ENCODE results near the gene WNT9B. TPM values are rescaled to one million over a fixed set of nuclear protein-coding genes. Genes with fewer than 3 reads are reported as not detected.
A peak's percentile ranks its signal among the peaks of the same experiment; 100 is the strongest.

Gene WNT9B
- polyA plus RNA-seq, 4 donors, result 0.16 to 14.9 (median 9.8) TPM

DNA sequence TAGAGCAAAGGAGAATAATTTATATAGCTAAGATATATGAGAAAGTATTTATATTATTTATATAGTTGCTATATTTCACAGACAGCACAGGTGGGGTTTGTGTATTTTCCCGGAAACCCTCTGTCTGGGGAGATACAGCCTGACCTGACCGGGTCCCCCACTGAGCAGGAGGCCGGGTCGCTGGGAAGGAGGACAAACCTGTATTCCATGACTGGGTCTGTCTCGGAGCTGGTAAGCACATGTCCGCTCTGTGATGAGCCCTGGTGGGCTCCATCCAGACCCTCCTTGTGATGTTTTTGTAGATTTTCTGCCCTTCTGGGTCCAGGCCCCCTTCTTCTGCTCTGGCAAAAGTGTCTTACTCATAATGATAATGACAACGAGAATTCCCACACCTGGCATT, 27.7 kb downstream of the WNT9B start:
- DNase-seq (ENCODE audit: low read depth in 4 of 4, low spot score in 3 of 4), result no peak

DNA sequence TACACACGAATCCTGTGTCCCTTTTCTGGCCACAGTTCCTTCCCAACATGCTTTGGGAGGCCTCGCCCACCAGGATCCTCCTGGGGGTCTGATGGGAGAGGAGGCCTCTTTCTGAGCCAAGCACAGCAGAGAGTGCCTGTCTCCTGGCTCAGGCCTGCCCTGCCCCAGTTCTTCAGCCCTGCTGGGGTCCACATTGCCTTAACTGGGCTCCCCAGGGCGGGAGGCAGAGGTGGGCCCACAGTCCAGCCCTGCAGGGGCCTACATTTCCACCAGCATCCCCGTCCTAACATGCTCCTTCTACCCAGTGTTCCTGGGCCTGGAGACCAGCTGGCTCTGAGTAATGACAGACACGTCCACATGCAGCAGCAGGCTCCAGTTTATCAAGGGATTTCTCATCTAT, 29.6 kb downstream of the WNT9B start:
- no peak for DNase-seq (ENCODE audit: low read depth in 4 of 4, low spot score in 3 of 4)

DNA sequence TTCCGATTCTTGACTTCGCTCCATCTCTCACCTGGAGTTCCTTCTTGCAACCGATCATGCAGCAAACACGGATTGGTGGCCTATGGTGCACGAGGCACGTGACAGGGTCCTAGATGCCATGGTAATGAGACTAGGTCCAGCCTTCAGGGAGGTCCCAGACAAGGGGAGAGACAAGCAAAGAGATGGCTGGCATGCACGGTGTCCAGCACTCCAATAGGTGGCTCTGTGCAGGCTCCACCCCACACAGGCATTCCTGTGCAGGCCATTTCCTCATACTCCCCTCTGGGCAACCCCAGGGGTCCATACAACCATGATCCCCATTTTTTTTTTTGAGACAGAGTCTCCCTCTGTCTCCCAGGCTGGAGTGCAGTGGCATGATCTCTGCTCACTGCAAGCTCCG, 31.3 kb downstream of the WNT9B start:
- no peak for DNase-seq (ENCODE audit: low read depth in 4 of 4, low spot score in 3 of 4)

DNA sequence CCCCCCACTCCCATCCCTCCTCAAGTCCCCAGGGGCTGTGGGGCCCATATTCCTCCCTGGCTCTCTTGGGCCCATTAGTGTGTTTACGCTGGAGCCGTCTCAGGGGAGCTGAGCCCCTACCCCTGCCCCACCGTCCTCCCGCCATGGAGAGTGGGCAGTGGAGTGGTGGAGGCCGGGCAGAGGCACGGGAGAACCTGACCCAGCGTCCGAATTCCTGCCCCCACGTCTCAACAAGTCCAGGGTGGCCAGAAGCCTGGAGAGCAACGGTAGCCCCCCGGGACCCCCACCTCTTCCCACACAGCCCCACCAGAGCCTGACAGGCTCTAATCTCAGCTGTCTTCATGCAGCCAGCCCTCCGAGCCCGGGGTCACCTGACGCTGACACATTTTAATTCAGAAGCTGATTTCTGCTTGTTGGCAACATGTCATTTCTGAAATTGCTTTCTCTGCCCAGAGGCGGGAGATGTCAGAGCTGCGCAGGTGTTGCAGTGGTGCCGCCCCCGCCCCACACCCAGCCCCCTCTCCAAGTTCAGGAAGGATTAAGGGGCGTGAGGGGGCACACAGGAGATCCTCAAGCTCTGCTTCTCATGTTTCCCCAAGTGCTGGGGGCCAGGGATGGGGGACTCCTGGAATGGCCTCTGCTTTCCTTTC, 32.6 kb downstream of the WNT9B start:
- DNase-seq (ENCODE audit: low read depth in 4 of 4, low spot score in 3 of 4), result no peak

DNA sequence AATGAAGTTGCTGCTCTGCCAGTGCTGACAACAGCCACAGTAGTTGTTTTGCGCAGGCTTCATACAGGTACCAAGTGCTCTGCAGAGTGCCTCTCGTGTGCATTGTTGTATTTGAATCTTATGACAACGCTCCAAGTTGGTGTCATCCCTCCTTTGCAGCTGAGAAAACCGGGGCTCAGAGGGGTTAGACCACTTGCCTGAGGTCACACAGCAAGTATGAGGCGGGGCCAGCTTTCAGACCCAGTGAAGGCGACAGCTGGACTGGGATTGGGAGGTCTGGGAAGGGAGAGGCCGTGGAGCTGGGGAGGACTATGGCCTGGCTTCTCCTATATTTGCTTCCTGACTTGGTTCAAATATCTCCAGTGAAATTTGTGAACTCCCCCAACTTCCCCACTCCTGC, 33.2 kb downstream of the WNT9B start:
- no peak for DNase-seq (ENCODE audit: low read depth in 4 of 4, low spot score in 3 of 4)

DNA sequence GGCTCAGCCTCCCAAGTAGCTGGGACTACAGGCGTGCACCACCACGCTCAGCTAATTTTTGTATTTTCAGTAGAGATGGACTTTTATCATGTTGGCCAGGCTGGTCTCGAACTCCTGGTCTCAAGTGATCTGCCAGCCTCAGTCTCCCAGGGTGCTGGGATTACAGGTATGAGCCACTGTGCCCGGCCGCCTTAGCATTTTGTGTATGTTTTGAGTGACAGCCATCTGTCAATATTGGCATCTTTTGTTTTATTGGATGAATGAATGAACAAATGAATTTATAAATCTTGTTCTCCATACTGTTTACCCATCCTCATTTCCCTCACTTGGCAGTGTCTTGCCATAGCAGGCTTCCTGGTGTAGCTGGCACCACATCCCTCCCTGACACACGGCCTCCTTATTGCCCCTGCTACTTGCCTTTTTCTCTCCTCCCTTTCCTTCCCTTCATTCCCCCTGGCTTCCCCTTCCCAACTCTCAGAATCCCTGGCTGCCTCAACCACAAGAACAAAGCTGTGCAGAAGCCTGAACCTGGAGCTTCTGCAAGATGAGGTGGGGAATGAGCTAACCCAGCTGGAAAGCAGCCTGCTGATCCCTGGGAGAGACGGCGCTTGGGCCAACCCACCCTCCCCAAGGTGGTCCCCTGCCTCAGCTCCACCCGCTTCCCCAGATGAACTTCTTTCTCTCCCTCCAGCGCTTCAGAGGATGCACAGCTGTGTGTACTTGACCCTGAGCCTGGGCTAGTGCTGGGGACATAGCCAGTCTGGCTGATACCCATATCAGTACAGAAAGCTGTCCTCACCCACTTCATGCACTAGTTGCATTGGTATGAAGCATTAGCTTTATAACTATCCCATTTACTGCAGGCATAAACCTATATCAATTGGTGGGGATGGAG, 34.3 kb downstream of the WNT9B start:
- DNase-seq (ENCODE audit: low read depth in 4 of 4, low spot score in 3 of 4), result no peak

DNA sequence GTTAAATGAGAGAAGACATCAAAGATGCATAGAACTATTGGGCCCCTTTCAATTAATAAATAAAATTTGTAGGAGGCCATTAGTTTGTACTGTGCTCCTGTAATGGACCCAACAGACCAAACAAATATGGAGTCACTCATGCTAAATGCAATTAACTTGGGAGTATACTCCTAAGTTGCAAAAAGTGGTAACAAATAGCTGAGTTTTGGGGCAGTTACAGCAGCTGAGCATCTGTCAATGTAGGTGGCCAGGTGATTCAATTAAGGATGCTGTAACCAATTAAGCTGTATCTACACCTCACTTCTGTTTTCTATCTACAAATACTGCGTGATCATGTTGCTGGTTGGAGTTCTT, 34.9 kb downstream of the WNT9B start:
- DNase-seq (ENCODE audit: low read depth in 4 of 4, low spot score in 3 of 4), result no peak

DNA sequence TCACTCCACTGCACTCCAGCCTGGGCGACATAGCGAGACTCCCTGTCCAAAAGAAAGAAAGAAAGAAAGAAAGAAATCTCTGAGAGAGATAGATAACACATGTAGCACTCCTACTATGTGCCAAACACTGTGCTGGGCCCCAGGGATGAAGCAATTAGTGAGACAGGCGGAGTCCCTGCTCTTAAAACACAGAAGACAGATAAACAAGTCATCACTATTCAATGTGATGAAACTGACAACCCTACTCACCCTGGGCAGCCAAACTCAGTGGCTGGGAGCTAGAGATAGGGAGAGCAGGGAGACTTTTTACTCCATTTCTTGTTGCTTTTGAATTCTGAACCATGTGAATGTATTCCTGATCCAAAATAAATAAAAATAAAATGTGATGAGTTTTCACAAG, 36.3 kb downstream of the WNT9B start:
- DNase-seq (ENCODE audit: low read depth in 4 of 4, low spot score in 3 of 4), result no peak

DNA sequence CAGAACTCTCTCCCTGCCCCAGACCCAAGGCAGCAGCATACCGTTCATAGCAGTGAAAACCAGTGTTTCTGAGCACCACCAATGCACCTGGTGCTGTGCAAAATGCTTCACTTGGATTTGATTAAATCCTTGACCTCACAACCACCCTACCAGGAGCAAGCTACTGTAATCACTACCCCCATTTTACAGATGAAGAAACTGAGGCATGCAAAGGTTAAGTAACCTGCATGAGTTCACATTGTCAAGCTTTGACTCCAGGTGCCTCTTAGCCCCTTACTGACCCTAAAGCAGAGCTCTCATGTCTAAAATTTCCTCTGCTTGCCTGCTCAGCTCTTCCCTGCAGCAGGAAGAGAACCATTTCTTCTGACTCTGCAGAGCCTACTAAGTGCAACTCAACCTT, 37.3 kb downstream of the WNT9B start:
- DNase-seq (ENCODE audit: low read depth in 4 of 4, low spot score in 3 of 4), result no peak

DNA sequence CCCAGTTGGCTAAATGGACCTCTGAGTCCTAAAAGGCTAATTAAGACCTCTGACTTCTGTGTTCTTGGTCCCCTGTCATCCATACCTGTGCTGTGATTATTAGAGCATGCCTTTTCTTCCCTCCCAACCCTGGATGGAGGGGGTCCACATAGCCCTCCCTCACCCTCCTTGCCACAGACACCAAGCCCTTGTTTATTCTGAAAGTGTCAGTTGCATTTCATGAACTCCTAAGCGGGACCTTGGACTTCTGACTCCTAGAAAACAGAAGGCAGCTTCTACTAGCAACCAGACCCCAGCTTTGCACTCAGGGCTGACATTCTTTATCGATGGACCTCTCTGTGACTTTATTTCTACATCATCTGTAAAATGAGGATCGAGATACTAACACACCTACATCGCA, 38.1 kb downstream of the WNT9B start:
- DNase-seq (ENCODE audit: low read depth in 4 of 4, low spot score in 3 of 4), result no peak

DNA sequence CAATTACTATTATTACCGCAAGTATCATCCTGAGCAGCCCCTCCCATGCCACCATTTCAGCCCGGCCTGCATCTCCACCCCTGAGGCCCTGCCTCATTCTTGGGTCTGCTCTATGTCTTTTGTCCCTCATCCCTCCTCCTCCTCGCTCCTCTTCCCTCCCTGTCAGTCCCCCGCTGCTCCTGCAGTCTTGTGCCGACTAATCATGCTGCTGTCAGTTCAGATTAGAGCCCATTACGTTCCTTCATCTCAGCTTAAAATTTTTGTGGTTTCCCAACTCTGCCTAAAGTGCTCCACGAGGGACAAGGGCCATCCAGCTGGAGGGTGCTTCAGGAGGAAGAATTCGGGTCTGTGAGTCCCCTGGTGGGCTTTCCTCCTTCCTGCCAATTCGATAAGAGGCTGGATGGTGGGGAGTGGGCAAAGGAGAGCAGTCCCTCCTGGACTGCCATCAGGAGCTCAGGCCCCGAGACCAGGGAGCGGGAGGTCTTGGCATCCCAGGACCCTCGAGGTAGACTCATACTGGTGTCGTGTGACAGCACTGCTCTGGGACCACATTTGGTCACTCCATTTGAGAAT, 38.7 kb downstream of the WNT9B start:
- no peak for DNase-seq (ENCODE audit: low read depth in 4 of 4, low spot score in 3 of 4)

DNA sequence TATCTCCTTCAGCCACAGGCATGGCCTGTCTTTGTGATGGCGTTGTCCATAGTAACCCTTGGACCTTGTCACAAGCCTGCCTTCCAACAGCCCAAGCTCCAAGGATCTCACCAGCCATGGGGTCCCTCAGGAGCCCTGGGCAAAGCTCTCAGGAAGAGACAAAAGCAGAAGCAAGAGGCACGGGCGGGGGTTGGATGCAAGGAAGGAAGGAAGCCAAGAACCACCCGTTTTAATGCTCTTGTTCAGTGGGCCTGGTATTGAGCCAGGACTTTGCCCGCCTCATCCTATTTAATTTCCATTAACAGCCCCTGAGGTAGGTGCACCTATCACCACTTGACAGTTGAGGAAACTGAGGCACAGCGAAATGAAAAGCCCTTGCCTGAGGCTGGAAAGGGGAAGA, 39.3 kb downstream of the WNT9B start:
- no peak for DNase-seq (ENCODE audit: low read depth in 4 of 4, low spot score in 3 of 4)

DNA sequence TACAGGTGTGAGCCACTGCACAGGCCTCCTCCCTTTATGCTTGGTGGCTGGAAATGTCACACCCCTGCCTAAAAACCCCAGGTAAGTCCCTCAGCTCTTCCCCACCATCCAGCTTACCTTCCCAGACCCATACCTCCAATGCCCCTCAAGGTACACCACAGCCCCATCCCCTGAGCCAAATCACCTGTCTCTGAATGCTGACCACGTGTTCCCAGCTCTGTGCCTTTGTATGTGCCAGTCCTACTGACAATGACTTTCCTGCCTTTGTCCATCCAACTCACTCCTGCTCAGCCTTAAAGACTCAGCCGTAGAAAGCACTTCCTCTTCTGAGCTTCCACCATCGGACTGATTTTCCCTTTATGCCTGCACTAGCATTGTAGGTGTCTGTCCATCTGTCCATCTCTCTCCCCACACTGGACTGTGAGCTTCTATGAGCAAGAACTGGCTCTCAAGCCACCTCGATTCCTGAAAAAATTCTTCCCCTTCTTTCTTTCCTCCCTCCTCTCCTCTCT, 40.9 kb downstream of the WNT9B start:
- no peak for DNase-seq (ENCODE audit: low read depth in 4 of 4, low spot score in 3 of 4)

DNA sequence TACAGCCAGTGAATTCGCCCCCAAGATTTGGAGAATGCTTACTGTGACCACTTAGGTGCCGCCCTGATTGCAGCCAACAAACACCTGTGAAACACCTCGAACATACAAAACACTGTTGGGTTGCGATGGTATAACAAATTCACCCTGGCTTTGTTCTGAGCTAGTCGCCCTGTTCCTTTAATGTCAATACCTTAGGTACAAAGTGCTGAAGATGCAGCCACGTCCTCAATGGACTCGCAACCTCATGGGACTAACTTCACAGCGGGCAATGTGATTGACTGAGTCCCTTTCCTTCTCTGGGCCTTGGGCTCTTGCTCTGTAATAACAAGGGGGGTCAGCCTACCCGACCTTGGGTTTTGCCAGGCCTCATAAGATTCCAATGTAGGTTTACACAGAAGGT, 42.6 kb downstream of the WNT9B start:
- DNase-seq (ENCODE audit: low read depth in 4 of 4, low spot score in 3 of 4), result no peak

DNA sequence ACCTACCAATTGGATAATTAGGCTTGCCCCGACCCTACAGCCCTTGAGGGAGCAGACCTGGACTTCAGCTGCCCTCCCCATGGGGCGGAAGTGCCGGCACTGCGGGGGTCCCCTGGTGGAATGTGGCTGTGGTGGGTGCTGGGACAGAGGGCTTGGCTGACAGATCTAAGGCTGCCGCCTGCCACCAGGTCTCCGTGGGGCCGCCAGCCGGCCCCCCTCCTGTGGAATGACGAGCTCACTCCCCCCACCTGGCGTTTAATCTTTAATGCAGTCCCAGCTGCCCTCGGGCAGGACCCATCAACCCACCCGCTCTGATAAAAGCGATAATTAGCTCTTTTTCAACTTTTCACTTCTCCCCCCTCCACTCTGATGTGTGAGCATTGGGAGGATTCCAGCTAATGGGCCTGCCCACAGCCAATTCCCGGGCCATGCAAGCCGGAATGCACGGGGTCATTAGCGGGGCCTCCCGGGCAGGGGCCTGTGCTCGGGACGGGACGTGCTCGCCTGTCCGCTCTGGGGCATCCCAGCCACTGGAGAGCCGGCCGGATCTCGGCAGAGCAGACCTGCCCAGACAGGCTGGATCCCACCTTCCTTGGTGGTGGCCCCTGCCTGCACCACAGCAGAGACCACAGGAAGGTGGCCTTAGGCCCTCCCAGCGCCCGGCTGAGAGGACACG, 43.2 kb downstream of the WNT9B start:
- peak in 1 of 4 donors; percentile 22 for DNase-seq (ENCODE audit: low read depth in 4 of 4, low spot score in 3 of 4)

DNA sequence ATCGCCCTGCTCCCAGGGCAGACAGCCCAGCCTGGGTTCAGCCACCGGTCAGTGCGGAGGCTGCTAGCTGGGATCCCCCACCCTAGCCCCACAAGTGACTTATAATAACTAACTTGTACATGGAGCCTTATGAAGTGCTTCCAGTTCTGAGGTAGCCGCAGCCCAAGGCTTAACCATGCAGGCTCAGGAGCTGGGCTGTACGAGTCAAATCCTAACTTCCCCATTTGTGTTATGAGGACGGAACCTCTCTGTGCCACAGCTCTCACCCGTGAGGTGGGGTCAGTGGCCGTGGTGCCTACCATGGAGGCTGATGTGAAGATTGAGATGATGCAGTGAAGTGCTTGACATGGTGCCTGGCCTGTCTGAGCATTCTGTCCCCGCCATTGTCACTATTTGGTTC, 43.8 kb downstream of the WNT9B start:
- DNase-seq (ENCODE audit: low read depth in 4 of 4, low spot score in 3 of 4), result no peak

DNA sequence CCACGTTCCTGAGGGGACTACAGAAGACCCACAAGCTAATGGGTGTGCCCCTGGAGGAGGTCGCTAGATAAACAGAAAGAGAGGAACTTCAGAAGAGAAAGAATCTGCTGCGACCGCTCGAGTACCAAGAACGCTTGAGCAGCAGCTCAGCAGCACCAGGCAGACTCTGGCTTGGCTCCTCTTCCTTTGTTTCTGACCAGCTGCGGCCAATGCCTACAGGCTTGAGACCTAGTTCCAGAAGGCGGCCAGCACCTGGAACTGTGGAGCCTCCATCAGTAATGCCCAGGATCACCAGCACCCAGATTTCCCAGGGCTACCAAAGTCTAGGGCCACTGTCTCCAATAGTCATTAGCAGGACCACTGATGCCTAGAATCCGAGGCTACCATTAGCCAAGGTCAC, 45.6 kb downstream of the WNT9B start:
- no peak for DNase-seq (ENCODE audit: low read depth in 4 of 4, low spot score in 3 of 4)

DNA sequence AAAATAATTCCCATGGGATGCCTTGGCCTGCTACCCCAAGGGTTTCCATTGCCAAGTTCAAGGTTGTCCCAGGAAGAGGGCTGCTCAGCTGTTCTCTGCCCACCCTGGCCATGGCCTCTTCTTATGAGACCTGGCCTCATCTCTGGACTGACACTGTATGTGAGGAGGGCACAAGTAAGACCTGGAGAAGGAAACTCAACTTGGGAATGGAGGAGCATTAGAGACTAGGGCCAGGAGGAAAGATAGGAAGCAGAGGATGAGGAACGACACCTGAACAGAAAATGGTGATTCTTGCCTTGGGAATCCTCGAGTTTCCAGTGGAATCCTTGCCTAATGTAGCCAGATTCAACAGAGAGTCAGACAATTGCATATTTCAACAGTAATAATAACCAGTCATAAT, 47.0 kb downstream of the WNT9B start:
- DNase-seq (ENCODE audit: low read depth in 4 of 4, low spot score in 3 of 4), result no peak

DNA sequence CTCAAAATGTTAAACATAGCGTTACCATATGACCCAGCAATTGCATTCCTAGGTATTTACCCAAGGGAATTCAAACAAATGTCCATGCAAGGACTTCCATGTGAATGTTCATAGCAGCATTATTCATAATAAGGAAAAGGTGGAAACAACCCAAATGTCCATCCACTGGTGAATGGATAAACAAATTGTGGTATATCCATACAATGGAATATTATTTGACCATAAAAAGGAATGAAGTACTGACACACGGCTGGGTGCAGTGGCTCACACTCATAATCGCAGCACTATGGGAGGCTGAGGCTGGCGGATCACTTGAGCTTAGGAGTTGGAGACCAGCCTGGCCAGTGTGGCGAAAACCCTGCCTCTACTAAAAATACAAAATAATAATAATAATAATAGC, 47.5 kb downstream of the WNT9B start:
- no peak for DNase-seq (ENCODE audit: low read depth in 4 of 4, low spot score in 3 of 4)

DNA sequence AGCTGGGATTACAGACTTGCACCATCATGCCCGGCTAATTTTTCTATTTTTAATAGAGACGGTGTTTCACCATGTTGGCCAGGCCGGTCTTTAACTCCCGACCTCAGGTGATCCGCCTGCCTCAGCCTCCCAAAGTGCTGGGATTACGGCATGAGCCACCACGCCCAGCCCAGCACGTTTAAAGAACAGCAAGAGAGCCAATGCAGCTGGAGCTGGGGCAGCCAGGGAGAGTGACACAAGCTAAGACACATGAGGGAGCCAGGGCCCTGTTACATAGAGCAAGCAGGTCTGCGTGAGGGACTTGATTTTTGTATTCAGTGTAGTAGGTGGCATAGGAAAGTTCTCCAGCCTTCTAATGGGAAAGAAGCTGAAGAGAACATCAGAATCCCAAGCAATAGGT, 49.9 kb downstream of the WNT9B start:
- DNase-seq (ENCODE audit: low read depth in 4 of 4, low spot score in 3 of 4), result no peak
